NCI-H2107 treated with DMSO at 0.1 percent for 48 hours (cell line): Measurements from ENCODE around the gene BMPR1A.
"Not testable (repeated sequence)": the region's sequence is repeated elsewhere in the genome, so short reads cannot be mapped to it uniquely, and the experiment has no call there.

Experiments used
- DNase-seq: peaks from one replicate; lab custom pipeline; 2025; ENCODE audit not compliant: unreplicated experiment; lab: John Stamatoyannopoulos, UW

Gene BMPR1A

GRCh38 chr10:86964061-86964846 is 207.8 kb downstream of the BMPR1A start:
- no peak for DNase-seq

GRCh38 chr10:86964847-86965190 is 208.4 kb downstream of the BMPR1A start:
- no peak for DNase-seq

GRCh38 chr10:86965986-86966654 is 209.7 kb downstream of the BMPR1A start:
- no peak for DNase-seq

GRCh38 chr10:86967481-86967941 is 211.1 kb downstream of the BMPR1A start:
- no peak for DNase-seq

GRCh38 chr10:86968271-86968993 is 212.0 kb downstream of the BMPR1A start, which contains the start of gene ADIRF:
Gene ADIRF, plus strand, starts transcription at chr10:86968482. Its CDS starts 63 bp downstream, at chr10:86968545.
- DNase-seq: no peak

- no peak for DNase-seq
Observed at GRCh38 chr10:86968994-86969355, 212.6 kb downstream of the BMPR1A start.

GRCh38 chr10:86969421-86970041 is 213.1 kb downstream of the BMPR1A start:
- no peak for DNase-seq

- no peak for DNase-seq
Observed at GRCh38 chr10:86970162-86970981, 214.0 kb downstream of the BMPR1A start.

GRCh38 chr10:86970982-86971231 is 214.5 kb downstream of the BMPR1A start:
- no peak for DNase-seq

- no peak for DNase-seq
Observed at GRCh38 chr10:86971232-86971991, 215.0 kb downstream of the BMPR1A start.

- no peak for DNase-seq
Observed at GRCh38 chr10:86972613-86973380, 216.4 kb downstream of the BMPR1A start.

- no peak for DNase-seq
Observed at GRCh38 chr10:86974484-86974883, 218.1 kb downstream of the BMPR1A start.

- DNase-seq: no peak
Observed at GRCh38 chr10:86976362-86977056, 220.1 kb downstream of the BMPR1A start.

GRCh38 chr10:86978457-86978856 is 222.0 kb downstream of the BMPR1A start:
- not testable (repeated sequence) for DNase-seq

GRCh38 chr10:86979296-86979818 is 222.9 kb downstream of the BMPR1A start:
- DNase-seq: no peak

- no peak for DNase-seq
Observed at GRCh38 chr10:86979977-86980448, 223.6 kb downstream of the BMPR1A start.

- DNase-seq: not testable (repeated sequence)
Observed at GRCh38 chr10:86981020-86981419, 224.6 kb downstream of the BMPR1A start.

GRCh38 chr10:86981716-86982115 is 225.3 kb downstream of the BMPR1A start:
- no peak for DNase-seq
